GM23338 (cell line): ENCODE results near the gene ZNF717. TPM values are rescaled to one million over a fixed set of nuclear protein-coding genes. Genes with fewer than 3 reads are reported as not detected.
A peak's percentile ranks its signal among the peaks of the same experiment; 100 is the strongest.
"Not testable (repeated sequence)": the region's sequence is repeated elsewhere in the genome, so short reads cannot be mapped to it uniquely, and the experiment has no call there.

Source experiments
- ATAC-seq: fragments of 200-7000 bp; cut with Tn5 transposase; 3 replicates; pipeline ENCODE4 v1.9.1; 2020
- DNase-seq: peaks from one replicate; pipeline ENCODE4 v3.0.0-alpha.2; 2015; ENCODE audit warnings: low spot score
- H2AFZ ChIP-seq: fragments of 200-600 bp; sonication (generic); 2 replicates; pipeline ENCODE4 v1.8.0; 2016; ENCODE audit warnings: antibody characterized with exemption, mild to moderate bottlenecking, moderate library complexity
- H3F3A ChIP-seq: fragments of 200-600 bp; sonication (generic); replicated peaks from 2 replicates; pipeline ENCODE4 v1.8.0; 2017; ENCODE audit warnings: antibody characterized with exemption, mixed run types, low read depth
- H3K27ac ChIP-seq: fragments of 200-600 bp; sonication (generic); 2 replicates; pipeline ENCODE4 v1.6.1; 2016; ENCODE audit warnings: low read depth
- H3K27me3 ChIP-seq: fragments of 200-600 bp; sonication (generic); 2 replicates; pipeline ENCODE4 v1.8.0; 2016; ENCODE audit warnings: mild to moderate bottlenecking, mixed run types, moderate library complexity; ENCODE audit not compliant: insufficient read depth
- H3K36me3 ChIP-seq: fragments of 200-600 bp; sonication (generic); 2 replicates; pipeline ENCODE4 v1.8.0; 2016; ENCODE audit warnings: mild to moderate bottlenecking; ENCODE audit not compliant: insufficient read depth
- H3K4me1 ChIP-seq: fragments of 200-600 bp; sonication (generic); 2 replicates; pipeline ENCODE4 v1.8.0; 2016; ENCODE audit warnings: mild to moderate bottlenecking, moderate library complexity; ENCODE audit not compliant: insufficient read depth
- H3K4me2 ChIP-seq: fragments of 200-600 bp; sonication (generic); 2 replicates; pipeline ENCODE4 v1.7.1; 2017; ENCODE audit warnings: mixed run types
- H3K4me3 ChIP-seq: fragments of 200-600 bp; sonication (generic); 2 replicates; pipeline ENCODE4 v1.6.1; 2016; ENCODE audit warnings: mixed run types
- H3K79me2 ChIP-seq: fragments of 200-600 bp; sonication (generic); replicated peaks from 2 replicates; pipeline ENCODE4 v1.8.0; 2017; ENCODE audit warnings: mild to moderate bottlenecking; ENCODE audit not compliant: insufficient read depth
- H3K9me2 ChIP-seq: fragments of 200-600 bp; sonication (generic); 2 replicates; pipeline ENCODE4 v1.8.0; 2017; ENCODE audit not compliant: insufficient read depth
- H4K20me1 ChIP-seq: fragments of 200-600 bp; sonication (generic); replicated peaks from 2 replicates; pipeline ENCODE4 v1.8.0; 2017; ENCODE audit warnings: mild to moderate bottlenecking; ENCODE audit not compliant: insufficient read depth
- H3K27ac Mint-ChIP-seq: 2 replicates; pipeline ENCODE4 v1.8.0; 2020; ENCODE audit warnings: inconsistent platforms, mild to moderate bottlenecking, moderate library complexity, mixed read lengths
- H3K27me3 Mint-ChIP-seq: 3 replicates; pipeline ENCODE4 v1.8.0; 2022; ENCODE audit warnings: low read depth, mild to moderate bottlenecking, moderate library complexity, mixed read lengths, inconsistent platforms; ENCODE audit not compliant: insufficient read depth, poor library complexity
- H3K36me3 Mint-ChIP-seq: 3 replicates; pipeline ENCODE4 v1.8.0; 2021; ENCODE audit warnings: low read depth, mild to moderate bottlenecking, inconsistent platforms, moderate library complexity, mixed read lengths
- H3K4me1 Mint-ChIP-seq: 3 replicates; pipeline ENCODE4 v1.8.0; 2020; ENCODE audit warnings: mild to moderate bottlenecking, inconsistent platforms, mixed read lengths
- H3K4me3 Mint-ChIP-seq: 3 replicates; pipeline ENCODE4 v1.8.0; 2021; ENCODE audit warnings: moderate library complexity, mild to moderate bottlenecking, inconsistent platforms, mixed read lengths
- H3K9me3 Mint-ChIP-seq: 3 replicates; pipeline ENCODE4 v1.8.0; 2020; ENCODE audit warnings: moderate library complexity, mild to moderate bottlenecking, inconsistent platforms, mixed read lengths
- CTCF ChIP-seq, 2 experiments: fragments of 200-600 bp in 1 of 2; sonication (generic) in 1 of 2; conservative IDR thresholded peaks; 2 replicates each; pipeline versions ENCODE4 v1.5.1 to v1.6.1; 2016 to 2017; ENCODE audit warnings: antibody characterized with exemption in 2 of 2, low read depth in 2 of 2, mild to moderate bottlenecking in 2 of 2, moderate library complexity in 1 of 2
- NANOG ChIP-seq: IDR thresholded peaks from 2 replicates; pipeline ENCODE4 v1.6.1; 2016; ENCODE audit warnings: antibody characterized with exemption, borderline replicate concordance
- ZNF462 ChIP-seq: fragments of 250-450 bp; sonication (Bioruptor Pico); IDR thresholded peaks from 2 replicates; pipeline ENCODE4 v1.5.0; 2020; ENCODE audit warnings: mild to moderate bottlenecking, moderate library complexity
- polyA plus RNA-seq: library from polyadenylated mRNA; unstranded; fragments of >200 nt; fragmentation: Nextera tagmentation; extraction: Ambion mirVana; gene quantifications from 2 replicates; pipeline ENCODE4 v1.2.1, GENCODE V29; 2016
- total RNA-seq: library from RNA; depleted of rRNA; stranded (reverse); fragments of >200 nt; shearing (Covaris generic); gene quantifications from 2 replicates; pipeline ENCODE4 v1.2.3, GENCODE V29; 2014

Gene ZNF717
- total and polyA plus RNA-seq, 2 experiments from 2014 or later = 7.7 to 15.3 TPM

GRCh38 chr3:75816287-75817180, 31.2 kb upstream of the ZNF717 start:
- H3K27me3 ChIP-seq, H3K36me3 Mint-ChIP-seq, H2AFZ ChIP-seq, H3F3A ChIP-seq, H4K20me1 ChIP-seq, ATAC-seq, H3K9me2 ChIP-seq, H3K36me3 ChIP-seq, H3K27ac ChIP-seq, H3K27me3 Mint-ChIP-seq, H3K79me2 ChIP-seq, H3K9me3 Mint-ChIP-seq: not testable (repeated sequence)
- H3K27ac Mint-ChIP-seq = peak overlapping the region; percentile 72; the same call in 1 of the 2 replicates
- DNase-seq = peak; percentile 68
- peaks cover 49% of the 10 kb centered on the region for H3K4me1 ChIP-seq
- peaks cover 61% of the 10 kb centered on the region for H3K4me1 Mint-ChIP-seq
- H3K4me3 Mint-ChIP-seq = peak overlapping the region; percentile 44; the same call in 1 of the 3 replicates
- H3K4me3 ChIP-seq = peak overlapping the region; percentile 31; the same call in 1 of the 2 replicates
- peak overlapping the region; percentile 3 for H3K4me2 ChIP-seq
- TF ChIP-seq CTCF (conservative IDR thresholded peaks at IDR 0.05; ENCODE audit: low read depth in 2 of 2) = 0 out of 4 replicates have a peak, but pooled peaks of 1 of the 2 experiments have one; percentile 8
- peak; percentile 39; the same call in 1 of the 2 replicates for TF ChIP-seq NANOG

GRCh38 chr3:75814797-75815196, 29.4 kb upstream of the ZNF717 start:
- peaks cover 58% of the 10 kb centered on the region for H3K4me1 Mint-ChIP-seq
- H3K4me2 ChIP-seq = peak overlapping the region; percentile 40; the same call in 1 of the 2 replicates
- peak overlapping the region; percentile 19 for H3K4me3 Mint-ChIP-seq
- no peak overlapping the region for H2AFZ ChIP-seq
- no peak overlapping the region for H3K4me3 ChIP-seq
- H3K36me3 ChIP-seq = no peaks in the 10 kb centered on the region
- H3K36me3 Mint-ChIP-seq = peaks cover 11% of the 10 kb centered on the region
- no peak overlapping the region for H3K27ac ChIP-seq
- peaks cover 4% of the 10 kb centered on the region; the same call in 1 of the 2 replicates for H3K27me3 ChIP-seq
- peak; percentile 78 for DNase-seq
- H3K79me2 ChIP-seq = no peaks in the 10 kb centered on the region
- H3K9me3 Mint-ChIP-seq = peaks cover 15% of the 10 kb centered on the region
- no peaks in the 10 kb centered on the region for H4K20me1 ChIP-seq
- TF ChIP-seq NANOG (peak; percentile 86; the same call in 1 of the 2 replicates), ZNF462 (no peak)
- H3K4me1 ChIP-seq = peaks cover 49% of the 10 kb centered on the region
- no peaks in the 10 kb centered on the region for H3F3A ChIP-seq
- peaks cover 14% of the 10 kb centered on the region for H3K27me3 Mint-ChIP-seq
- no peaks in the 10 kb centered on the region for H3K9me2 ChIP-seq
- H3K27ac Mint-ChIP-seq = peak overlapping the region; percentile 64; the same call in 1 of the 2 replicates
- no peak for ATAC-seq
